Osteocyte (in vitro differentiated cells): Measurements from ENCODE around the gene GLIS1. TPM values are rescaled to one million over a fixed set of nuclear protein-coding genes. Genes with fewer than 3 reads are reported as not detected.
A peak's percentile ranks its signal among the peaks of the same experiment; 100 is the strongest.

Experiments
- DNase-seq: peaks from one replicate; pipeline ENCODE4 v3.0.0; 2021; ENCODE audit warnings: mixed read lengths; ENCODE audit not compliant: unreplicated experiment; ENCODE audit errors: extremely low spot score
- H3K27ac Mint-ChIP-seq: one replicate; pipeline ENCODE4 v1.8.0; 2021; ENCODE audit warnings: mild to moderate bottlenecking, mixed read lengths; ENCODE audit not compliant: unreplicated experiment
- H3K27me3 Mint-ChIP-seq: one replicate; pipeline ENCODE4 v1.8.0; 2021; ENCODE audit warnings: mixed read lengths; ENCODE audit not compliant: unreplicated experiment
- H3K36me3 Mint-ChIP-seq: one replicate; pipeline ENCODE4 v1.8.0; 2021; ENCODE audit warnings: mixed read lengths; ENCODE audit not compliant: unreplicated experiment
- H3K4me1 Mint-ChIP-seq: one replicate; pipeline ENCODE4 v1.8.0; 2021; ENCODE audit warnings: mixed read lengths; ENCODE audit not compliant: unreplicated experiment
- H3K4me3 Mint-ChIP-seq: one replicate; pipeline ENCODE4 v1.8.0; 2021; ENCODE audit warnings: mild to moderate bottlenecking, moderate library complexity, mixed read lengths; ENCODE audit not compliant: unreplicated experiment
- H3K9me3 Mint-ChIP-seq: one replicate; pipeline ENCODE4 v1.8.0; 2021; ENCODE audit warnings: mixed read lengths; ENCODE audit not compliant: unreplicated experiment
- total RNA-seq: library from RNA; stranded (reverse); gene quantifications from 2 replicates; pipeline ENCODE4 v1.2.1, GENCODE V29; 2021
- TF ChIP-seq, protein P1 (sequence below): fragments of 200-600 bp; sonication (generic); IDR thresholded peaks from 2 replicates; pipeline ENCODE4 v1.5.0; 2021; ENCODE audit warnings: antibody characterized with exemption, mild to moderate bottlenecking, moderate library complexity

Gene GLIS1
- total RNA-seq, 1 donor from 2014 or later, result 38.3 TPM

GRCh38 chr1:53621144-53621543 lies 117.8 kb downstream of the GLIS1 start:
- no peaks in the 10 kb centered on the region for H3K27me3 Mint-ChIP-seq
- H3K9me3 Mint-ChIP-seq, result no peaks in the 10 kb centered on the region
- TF ChIP-seq, protein P1, sequence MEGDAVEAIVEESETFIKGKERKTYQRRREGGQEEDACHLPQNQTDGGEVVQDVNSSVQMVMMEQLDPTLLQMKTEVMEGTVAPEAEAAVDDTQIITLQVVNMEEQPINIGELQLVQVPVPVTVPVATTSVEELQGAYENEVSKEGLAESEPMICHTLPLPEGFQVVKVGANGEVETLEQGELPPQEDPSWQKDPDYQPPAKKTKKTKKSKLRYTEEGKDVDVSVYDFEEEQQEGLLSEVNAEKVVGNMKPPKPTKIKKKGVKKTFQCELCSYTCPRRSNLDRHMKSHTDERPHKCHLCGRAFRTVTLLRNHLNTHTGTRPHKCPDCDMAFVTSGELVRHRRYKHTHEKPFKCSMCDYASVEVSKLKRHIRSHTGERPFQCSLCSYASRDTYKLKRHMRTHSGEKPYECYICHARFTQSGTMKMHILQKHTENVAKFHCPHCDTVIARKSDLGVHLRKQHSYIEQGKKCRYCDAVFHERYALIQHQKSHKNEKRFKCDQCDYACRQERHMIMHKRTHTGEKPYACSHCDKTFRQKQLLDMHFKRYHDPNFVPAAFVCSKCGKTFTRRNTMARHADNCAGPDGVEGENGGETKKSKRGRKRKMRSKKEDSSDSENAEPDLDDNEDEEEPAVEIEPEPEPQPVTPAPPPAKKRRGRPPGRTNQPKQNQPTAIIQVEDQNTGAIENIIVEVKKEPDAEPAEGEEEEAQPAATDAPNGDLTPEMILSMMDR, result no peak
- DNase-seq, result peak; percentile 56
- H3K4me1 Mint-ChIP-seq, result peaks cover 43% of the 10 kb centered on the region
- H3K36me3 Mint-ChIP-seq, result no peaks in the 10 kb centered on the region
- H3K27ac Mint-ChIP-seq, result no peak overlapping the region
- H3K4me3 Mint-ChIP-seq, result no peak overlapping the region

GRCh38 chr1:53620061-53620855 lies 118.7 kb downstream of the GLIS1 start:
- no peaks in the 10 kb centered on the region for H3K9me3 Mint-ChIP-seq
- TF ChIP-seq, protein P1, result no peak

DNA sequence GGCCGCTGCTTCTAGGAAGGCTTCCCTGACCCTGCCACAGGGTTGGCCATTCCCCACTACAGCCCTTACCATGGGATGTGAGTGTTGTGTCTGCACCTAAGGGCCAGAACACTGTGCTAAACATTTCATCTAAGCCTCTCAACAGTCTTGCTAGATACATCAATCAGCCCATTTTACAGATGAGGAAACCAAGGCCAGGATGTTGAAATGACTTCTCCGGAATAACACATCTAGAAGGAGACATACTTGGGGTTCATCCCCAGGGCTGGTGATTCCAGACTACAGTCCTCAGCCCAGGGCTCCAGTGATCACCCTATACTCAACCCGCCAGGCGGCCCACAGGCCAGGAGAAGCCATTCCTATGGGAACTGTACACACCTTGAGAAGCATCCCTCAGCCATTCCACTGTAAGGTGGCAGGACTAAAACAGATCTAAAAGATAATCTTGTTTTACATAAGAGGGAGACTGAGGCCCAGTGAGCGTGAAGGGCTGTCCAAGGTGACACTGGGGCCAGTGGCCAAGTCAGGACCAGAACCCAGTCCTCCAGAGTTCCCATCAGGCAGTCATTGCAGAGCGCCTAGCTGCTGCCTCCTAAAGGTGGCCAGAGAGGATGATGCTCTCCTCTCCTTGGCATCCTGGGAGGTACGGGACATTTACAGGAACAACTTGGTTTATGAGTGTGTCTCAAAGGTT lies 119.5 kb downstream of the GLIS1 start:
- Mint-ChIP-seq H3K27me3 (no peaks in the 10 kb centered on the region), H3K27ac (no peak overlapping the region), H3K9me3 (no peaks in the 10 kb centered on the region), H3K36me3 (no peaks in the 10 kb centered on the region), H3K4me1 (peaks cover 28% of the 10 kb centered on the region), H3K4me3 (no peak overlapping the region)
- DNase-seq, result peak; percentile 42
- TF ChIP-seq, protein P1, result no peak

More at GRCh38 chr1:53620061-53620855, 118.7 kb downstream of the GLIS1 start:
- Mint-ChIP-seq H3K27ac (no peak overlapping the region), H3K36me3 (no peaks in the 10 kb centered on the region), H3K27me3 (no peaks in the 10 kb centered on the region), H3K4me1 (peaks cover 34% of the 10 kb centered on the region), H3K4me3 (no peak overlapping the region)
- DNase-seq, result peak; percentile 73

GRCh38 chr1:53618500-53619366 lies 120.2 kb downstream of the GLIS1 start:
- Mint-ChIP-seq H3K36me3 (no peaks in the 10 kb centered on the region), H3K4me3 (no peak overlapping the region), H3K27ac (peak overlapping the region; percentile 18), H3K4me1 (peaks cover 23% of the 10 kb centered on the region), H3K9me3 (no peaks in the 10 kb centered on the region), H3K27me3 (no peaks in the 10 kb centered on the region)
- TF ChIP-seq, protein P1, result no peak
- DNase-seq, result peak; percentile 70
